Esophagus muscularis mucosa (tissue), 3 donors: ENCODE results near the gene CRHR2.

ENCODE experiments used
- CTCF ChIP-seq, 3 experiments: fragments of 200-600 bp in 2 of 3; fragments of 450-650 bp in 1 of 3; sonication (generic) in 2 of 3; IDR thresholded peaks; one replicate each; pipeline ENCODE4 v1.5.1; 2017 to 2019; ENCODE audit warnings: antibody characterized with exemption in 3 of 3, mild to moderate bottlenecking in 2 of 3, moderate library complexity in 1 of 3
- POLR2A ChIP-seq: fragments of 450-650 bp; IDR thresholded peaks from one replicate; pipeline ENCODE4 v1.6.1; 2017; ENCODE audit warnings: antibody characterized with exemption, moderate library complexity, mild to moderate bottlenecking, low read depth

DNA sequence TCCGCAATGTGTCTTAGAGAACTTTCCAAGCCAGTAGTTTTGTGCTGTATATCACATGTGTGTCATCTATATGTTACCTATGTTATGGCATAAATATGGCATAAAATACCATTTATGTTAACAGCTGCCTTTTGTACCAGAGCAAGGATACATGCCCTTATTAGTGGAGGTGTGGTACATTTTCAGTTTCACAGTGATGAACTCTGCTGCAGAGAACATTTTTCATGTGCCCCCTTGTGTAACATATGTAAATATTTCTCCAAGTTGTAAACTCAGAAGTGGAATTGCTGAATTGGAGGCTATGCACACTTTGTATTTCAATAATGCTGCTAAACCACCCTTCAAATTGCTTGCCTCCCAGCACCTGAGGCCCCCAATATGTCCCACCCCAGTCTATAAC is 31.9 kb upstream of the CRHR2 start:
- no peak for TF ChIP-seq CTCF (IDR thresholded peaks at IDR 0.05)
- no peak for TF ChIP-seq POLR2A
